OCI-LY3 (cell line): ENCODE data around the gene SHMT2.

Experiments
- EZH2phosphoT487 ChIP-seq: fragments of 200-600 bp; shearing (Covaris generic); IDR thresholded peaks from 2 replicates; pipeline ENCODE4 v1.6.1; 2018; ENCODE audit warnings: antibody characterized with exemption, mixed run types, low read depth
- TF ChIP-seq, protein P1 (sequence below): fragments of 200-600, 300-600 bp; sonication (generic); IDR thresholded peaks from 2 replicates; pipeline ENCODE4 v1.5.1; 2014; ENCODE audit warnings: antibody characterized with exemption, low read length, low read depth

DNA sequence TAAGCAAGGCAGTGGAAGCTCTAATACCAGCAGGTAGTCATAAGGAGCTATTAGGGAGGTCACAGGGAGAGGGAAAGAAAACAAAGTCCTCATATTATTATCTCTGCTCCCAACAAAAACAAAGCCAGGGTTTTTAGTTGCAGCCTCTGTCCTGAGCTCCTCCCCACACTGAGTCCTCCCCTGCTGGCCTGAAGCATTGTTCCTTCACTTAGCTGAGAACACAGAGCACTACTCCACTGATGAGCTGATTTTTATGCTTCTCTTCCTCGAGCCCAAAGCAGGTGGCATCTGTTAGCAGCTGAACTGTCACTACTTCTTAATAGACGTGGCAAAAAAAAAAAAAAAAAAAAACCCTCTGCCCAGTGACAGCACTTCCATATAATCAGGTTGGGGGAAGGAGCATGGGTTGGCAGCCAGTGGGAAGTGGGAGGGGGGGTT is 31.9 kb downstream of the SHMT2 start:
- TF ChIP-seq, protein P1, sequence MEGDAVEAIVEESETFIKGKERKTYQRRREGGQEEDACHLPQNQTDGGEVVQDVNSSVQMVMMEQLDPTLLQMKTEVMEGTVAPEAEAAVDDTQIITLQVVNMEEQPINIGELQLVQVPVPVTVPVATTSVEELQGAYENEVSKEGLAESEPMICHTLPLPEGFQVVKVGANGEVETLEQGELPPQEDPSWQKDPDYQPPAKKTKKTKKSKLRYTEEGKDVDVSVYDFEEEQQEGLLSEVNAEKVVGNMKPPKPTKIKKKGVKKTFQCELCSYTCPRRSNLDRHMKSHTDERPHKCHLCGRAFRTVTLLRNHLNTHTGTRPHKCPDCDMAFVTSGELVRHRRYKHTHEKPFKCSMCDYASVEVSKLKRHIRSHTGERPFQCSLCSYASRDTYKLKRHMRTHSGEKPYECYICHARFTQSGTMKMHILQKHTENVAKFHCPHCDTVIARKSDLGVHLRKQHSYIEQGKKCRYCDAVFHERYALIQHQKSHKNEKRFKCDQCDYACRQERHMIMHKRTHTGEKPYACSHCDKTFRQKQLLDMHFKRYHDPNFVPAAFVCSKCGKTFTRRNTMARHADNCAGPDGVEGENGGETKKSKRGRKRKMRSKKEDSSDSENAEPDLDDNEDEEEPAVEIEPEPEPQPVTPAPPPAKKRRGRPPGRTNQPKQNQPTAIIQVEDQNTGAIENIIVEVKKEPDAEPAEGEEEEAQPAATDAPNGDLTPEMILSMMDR = no peak
- no peak for TF ChIP-seq EZH2phosphoT487
